Measurements from ENCODE around the gene OVOL1.

The OVOL1 gene

DNA sequence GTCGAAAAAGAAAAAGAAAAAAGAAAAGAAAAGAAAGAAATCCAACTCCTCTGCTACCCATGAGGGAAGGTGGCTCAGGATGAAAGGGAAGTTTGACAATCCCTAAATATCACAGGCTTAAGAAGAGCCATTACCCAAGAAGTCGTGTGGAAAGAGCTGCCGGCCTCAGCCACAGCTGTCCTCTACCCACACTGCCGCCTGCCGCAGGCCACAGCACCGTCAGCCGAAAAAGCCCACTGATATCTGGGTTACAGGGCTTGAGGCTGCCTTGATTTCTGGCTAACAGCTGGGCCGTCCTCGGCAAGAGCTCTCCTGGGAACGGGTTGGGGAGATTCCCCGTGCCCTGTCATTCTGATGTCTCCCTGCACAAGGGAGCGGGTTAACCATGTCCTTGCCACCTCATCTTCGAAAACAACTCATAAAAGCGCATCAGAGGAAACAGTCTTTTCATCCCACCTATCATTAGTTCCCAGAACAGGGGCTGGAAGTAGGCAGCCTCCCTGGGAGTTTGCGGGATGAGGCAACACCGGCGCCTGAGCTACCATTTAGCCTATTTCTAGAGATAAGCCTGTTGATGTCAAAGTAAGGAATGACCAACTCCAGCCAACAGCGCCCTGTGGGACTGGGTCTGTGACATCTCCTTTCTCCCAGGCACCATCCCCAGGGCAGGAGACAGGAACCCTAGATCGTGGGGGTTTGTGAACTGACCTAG is 25.1 kb downstream of the OVOL1 start:
- peaks cover 6% of the 10 kb centered on the region for H3K27me3 ChIP-seq (replicated peaks)
- DNase-seq: no peak
- in situ Hi-C loops (cut with HindIII; ENCODE audit: low pct_ligation_motif_present, low sequenced_read_pairs): no loop called here
- H3K36me3 ChIP-seq (replicated peaks): no peaks in the 10 kb centered on the region
- no peak overlapping the region for H3K27ac ChIP-seq
- H3K4me3 ChIP-seq (ENCODE audit: low read depth, low read length): no peak overlapping the region
- TF ChIP-seq, protein P1, sequence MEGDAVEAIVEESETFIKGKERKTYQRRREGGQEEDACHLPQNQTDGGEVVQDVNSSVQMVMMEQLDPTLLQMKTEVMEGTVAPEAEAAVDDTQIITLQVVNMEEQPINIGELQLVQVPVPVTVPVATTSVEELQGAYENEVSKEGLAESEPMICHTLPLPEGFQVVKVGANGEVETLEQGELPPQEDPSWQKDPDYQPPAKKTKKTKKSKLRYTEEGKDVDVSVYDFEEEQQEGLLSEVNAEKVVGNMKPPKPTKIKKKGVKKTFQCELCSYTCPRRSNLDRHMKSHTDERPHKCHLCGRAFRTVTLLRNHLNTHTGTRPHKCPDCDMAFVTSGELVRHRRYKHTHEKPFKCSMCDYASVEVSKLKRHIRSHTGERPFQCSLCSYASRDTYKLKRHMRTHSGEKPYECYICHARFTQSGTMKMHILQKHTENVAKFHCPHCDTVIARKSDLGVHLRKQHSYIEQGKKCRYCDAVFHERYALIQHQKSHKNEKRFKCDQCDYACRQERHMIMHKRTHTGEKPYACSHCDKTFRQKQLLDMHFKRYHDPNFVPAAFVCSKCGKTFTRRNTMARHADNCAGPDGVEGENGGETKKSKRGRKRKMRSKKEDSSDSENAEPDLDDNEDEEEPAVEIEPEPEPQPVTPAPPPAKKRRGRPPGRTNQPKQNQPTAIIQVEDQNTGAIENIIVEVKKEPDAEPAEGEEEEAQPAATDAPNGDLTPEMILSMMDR (IDR thresholded peaks at IDR 0.05; ENCODE audit: low read depth, low read length, missing control alignments): no peak

DNA sequence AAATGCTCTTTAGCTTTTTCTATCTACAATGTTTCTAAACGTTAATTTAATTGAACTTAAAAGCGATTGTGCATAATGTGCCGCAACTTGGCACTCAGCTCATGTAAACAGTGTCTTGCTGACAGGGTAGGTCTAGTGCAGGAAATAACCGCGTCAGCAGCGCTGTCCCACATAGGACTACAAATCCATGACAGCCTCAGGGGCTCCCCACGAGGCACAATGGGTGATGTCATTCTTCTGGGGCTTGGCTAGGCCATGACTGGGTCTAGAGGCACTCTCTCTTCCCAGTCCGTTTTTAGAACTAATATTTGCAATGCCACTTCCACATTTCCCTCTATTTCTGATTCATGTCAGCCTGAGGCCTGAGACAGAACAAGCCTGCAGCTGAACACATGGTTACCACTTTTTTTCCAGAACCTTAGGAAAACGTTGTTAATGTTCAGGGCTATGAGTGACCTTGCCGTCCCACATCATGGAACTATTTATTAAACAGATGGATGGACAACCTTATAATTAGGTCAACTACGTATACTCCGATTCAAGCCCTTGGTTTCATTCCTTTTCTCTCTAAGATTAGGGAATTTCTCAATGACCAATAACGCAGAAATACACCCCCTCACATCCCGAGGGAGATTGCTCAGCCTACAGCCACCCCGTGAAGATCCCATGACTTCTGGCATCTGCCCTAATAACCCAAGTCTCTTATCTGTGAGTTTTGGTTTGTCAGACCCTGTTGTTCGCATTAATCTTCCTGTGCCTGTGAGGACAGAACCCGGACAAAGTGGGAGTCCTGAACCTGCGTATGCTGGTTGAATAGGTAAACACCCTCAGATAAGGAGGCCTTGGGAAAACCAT is 27.5 kb downstream of the OVOL1 start:
- peak; percentile 65 for DNase-seq
- no peak overlapping the region for H3K4me3 ChIP-seq (ENCODE audit: low read depth, low read length)
- peak overlapping the region; percentile 33 for H3K27ac ChIP-seq
- in situ Hi-C loops (cut with HindIII; ENCODE audit: low pct_ligation_motif_present, low sequenced_read_pairs): no loop called here
- TF ChIP-seq, protein P1 (IDR thresholded peaks at IDR 0.05; ENCODE audit: low read depth, low read length, missing control alignments): no peak
- H3K36me3 ChIP-seq (replicated peaks): no peaks in the 10 kb centered on the region
- peaks cover 4% of the 10 kb centered on the region for H3K27me3 ChIP-seq (replicated peaks)

DNA sequence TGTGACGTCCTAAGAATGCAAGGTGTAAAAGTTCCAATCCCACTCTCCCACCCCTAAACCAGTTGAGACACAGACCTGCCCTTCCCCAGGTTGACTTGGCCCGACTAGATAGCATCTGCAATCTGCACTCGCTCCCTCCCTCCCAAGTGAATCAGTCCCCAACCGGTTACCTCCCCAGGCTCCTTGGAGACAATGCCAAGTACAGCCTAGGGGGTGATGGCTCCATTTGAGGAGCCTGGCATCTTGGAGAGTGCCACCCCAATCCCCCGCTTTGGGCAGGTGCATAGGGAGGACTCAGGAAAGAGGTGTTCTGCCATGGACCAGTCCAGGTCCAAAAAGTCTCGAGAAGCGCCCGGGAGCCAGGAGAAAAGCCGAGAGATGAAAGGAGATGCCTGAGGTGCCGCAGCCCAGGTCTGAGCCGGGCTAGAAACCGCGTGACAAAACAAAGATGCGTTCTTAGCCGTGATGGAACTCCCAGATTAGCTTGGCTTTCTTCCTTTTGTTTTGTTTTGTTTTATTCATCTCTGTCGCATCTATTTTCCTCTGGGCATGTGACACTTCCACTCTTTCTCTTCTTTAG is 28.2 kb downstream of the OVOL1 start:
- TF ChIP-seq, protein P1 (IDR thresholded peaks at IDR 0.05; ENCODE audit: low read depth, low read length, missing control alignments): no peak
- H3K27ac ChIP-seq: no peak overlapping the region
- no peak for DNase-seq
- in situ Hi-C loops (cut with HindIII; ENCODE audit: low pct_ligation_motif_present, low sequenced_read_pairs): no loop called here
- no peak overlapping the region for H3K4me3 ChIP-seq (ENCODE audit: low read depth, low read length)
- H3K27me3 ChIP-seq (replicated peaks): peaks cover 4% of the 10 kb centered on the region
- H3K36me3 ChIP-seq (replicated peaks): no peaks in the 10 kb centered on the region

DNA sequence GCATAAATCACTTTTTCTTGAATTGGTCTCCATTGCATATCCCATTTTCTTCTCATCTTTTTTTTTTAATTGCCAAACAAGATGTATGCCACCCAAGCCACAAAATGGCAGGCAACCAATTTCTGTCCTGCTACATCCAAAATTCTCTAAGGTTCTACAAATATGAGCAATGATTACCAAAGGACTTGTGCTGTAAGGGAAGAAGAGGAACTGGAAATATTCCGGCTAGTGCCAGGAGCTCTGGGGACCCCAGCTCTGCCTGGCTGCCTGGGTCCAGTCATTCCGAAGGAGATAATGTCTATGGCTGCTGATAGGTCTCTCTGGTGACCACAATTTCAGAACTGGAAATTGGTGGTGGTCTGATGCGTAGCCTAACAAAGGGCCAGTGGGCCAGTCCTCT is 29.8 kb downstream of the OVOL1 start:
- TF ChIP-seq, protein P1 (IDR thresholded peaks at IDR 0.05; ENCODE audit: low read depth, low read length, missing control alignments): no peak
- Histone ChIP-seq H3K27me3 (replicated peaks) (peaks cover 3% of the 10 kb centered on the region), H3K27ac (no peak overlapping the region), H3K4me3 (ENCODE audit: low read depth, low read length) (no peak overlapping the region), H3K36me3 (replicated peaks) (no peaks in the 10 kb centered on the region)
- no peak for DNase-seq
- in situ Hi-C loops (cut with HindIII; ENCODE audit: low pct_ligation_motif_present, low sequenced_read_pairs): no loop called here

DNA sequence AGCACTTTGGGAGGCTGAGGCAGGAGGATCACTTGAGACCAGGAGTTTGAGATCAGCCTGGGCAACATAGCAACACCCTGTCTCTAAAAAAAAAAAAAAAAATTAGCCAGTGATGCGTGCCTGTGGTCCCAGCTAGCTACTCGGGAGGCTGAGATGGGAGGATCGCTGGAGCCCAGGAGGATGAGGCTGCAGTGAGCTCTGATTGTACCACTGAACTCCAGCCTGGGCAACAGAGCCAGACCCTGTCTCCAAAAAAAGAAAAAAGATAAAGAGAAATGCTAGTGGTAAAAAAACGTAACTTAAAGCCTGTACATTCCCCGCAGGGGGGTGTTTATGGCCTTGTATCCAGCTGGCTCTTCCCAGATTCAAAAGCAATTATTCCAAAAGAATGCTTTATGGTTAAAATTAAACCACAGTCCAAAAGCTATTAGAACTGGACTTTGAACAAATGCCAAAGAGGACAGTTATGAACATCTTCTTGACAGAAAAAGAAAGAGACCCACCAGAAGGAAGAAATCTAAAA is 30.5 kb downstream of the OVOL1 start:
- no peak for DNase-seq
- Histone ChIP-seq H3K27me3 (replicated peaks) (peaks cover under 1% of the 10 kb centered on the region), H3K27ac (no peak overlapping the region), H3K36me3 (replicated peaks) (no peaks in the 10 kb centered on the region), H3K4me3 (ENCODE audit: low read depth, low read length) (peak overlapping the region; percentile 68)
- in situ Hi-C loops (cut with HindIII; ENCODE audit: low pct_ligation_motif_present, low sequenced_read_pairs): no loop called here
- TF ChIP-seq, protein P1 (IDR thresholded peaks at IDR 0.05; ENCODE audit: low read depth, low read length, missing control alignments): no peak

All from brain microvascular endothelial cell (primary cell).